ENCODE measurements around the gene EZR. TPM values are rescaled to one million over a fixed set of nuclear protein-coding genes. Genes with fewer than 3 reads are reported as not detected.
"Not testable (repeated sequence)": the region's sequence is repeated elsewhere in the genome, so short reads cannot be mapped to it uniquely, and the experiment has no call there.

The EZR gene
- total and polyA plus RNA-seq, 11 donors = 114 to 541 (median 161) TPM

- Histone ChIP-seq H3K4me1 (peaks cover 0 to 15% (median 3%) of the 10 kb centered on the region in 12 donors), H3K4me3 (peak overlapping the region in 9 of 12 donors; percentile 5 to 45 (median 32)), H3K27me3 (no peaks in the 10 kb centered on the region), H3K36me3 (no peaks in the 10 kb centered on the region), H3K27ac (peak overlapping the region in 11 of 12 donors; percentile 13 to 81 (median 65)), H3K9me3 (no peaks in the 10 kb centered on the region)
- ATAC-seq (peak; percentile 80 to 98 (median 96)), DNase-seq (peak; percentile 50 to 85 (median 78))
- TF ChIP-seq POLR2A (IDR thresholded peaks at IDR 0.05) = no peak
- no peak for TF ChIP-seq CTCF (IDR thresholded peaks at IDR 0.05)
- WGBS, 4 donors = 23 to 28% (median 25%) methylated on average over 17 to 19 of the region's 19 CpGs
- intact Hi-C loops (cut with DNase I) = no loop called here
Measured at GRCh38 chr6:158835616-158836221, 16.6 kb upstream of the EZR start.

GRCh38 chr6:158834675-158835385 is 15.7 kb upstream of the EZR start:
- 82 to 90% (median 86%) methylated on average over 9 of the region's 9 CpGs for WGBS, 4 donors

GRCh38 chr6:158832807-158833206 is 13.6 kb upstream of the EZR start:
- 91 to 94% (median 93%) methylated on average over 9 of the region's 9 CpGs for WGBS, 4 donors
- H3K27ac ChIP-seq; DNase-seq; intact Hi-C loops (cut with DNase I); H3K9me3 ChIP-seq; H3K36me3 ChIP-seq; H3K4me3 ChIP-seq; H3K27me3 ChIP-seq; ATAC-seq: not testable (repeated sequence)
- H3K4me1 ChIP-seq = peaks cover 0 to 15% (median 3%) of the 10 kb centered on the region in 12 donors

More at GRCh38 chr6:158834675-158835385, 15.7 kb upstream of the EZR start:
- DNase-seq (no peak), ATAC-seq (no peak)
- H3K4me3 ChIP-seq = peak overlapping the region in 1 of 12 donors; percentile 41
- no peaks in the 10 kb centered on the region for H3K36me3 ChIP-seq
- intact Hi-C loops (cut with DNase I) = no loop called here
- H3K9me3 ChIP-seq = no peaks in the 10 kb centered on the region
- peak overlapping the region in 5 of 12 donors; percentile 50 to 81 (median 71) for H3K27ac ChIP-seq
- TF ChIP-seq POLR2A (IDR thresholded peaks at IDR 0.05) (no peak), CTCF (IDR thresholded peaks at IDR 0.05) (no peak)
- H3K4me1 ChIP-seq = peaks cover 0 to 15% (median 3%) of the 10 kb centered on the region in 12 donors
- no peaks in the 10 kb centered on the region for H3K27me3 ChIP-seq

DNA sequence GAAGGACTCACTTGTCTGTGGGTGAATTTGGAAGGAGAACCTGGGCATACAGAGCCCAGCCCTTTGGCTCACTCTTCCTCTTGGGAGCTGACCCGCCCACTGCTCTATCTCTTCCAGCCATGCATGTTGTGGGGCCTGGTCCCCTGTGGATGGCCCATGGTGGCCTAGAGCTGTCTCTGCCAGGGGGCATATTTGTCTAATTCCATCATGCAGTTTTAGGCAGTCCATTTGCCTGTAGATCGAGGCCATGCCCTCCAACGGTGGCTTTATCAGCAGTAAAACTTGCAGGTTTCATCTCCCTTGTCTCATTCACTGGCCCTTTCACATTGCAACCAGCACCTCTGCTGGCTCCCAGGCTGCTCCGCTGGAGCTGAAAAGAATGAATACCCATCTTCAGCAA is 12.9 kb upstream of the EZR start:
- Histone ChIP-seq H3K36me3 (no peaks in the 10 kb centered on the region), H3K27me3 (no peaks in the 10 kb centered on the region), H3K4me1 (peaks cover 0 to 15% (median 5%) of the 10 kb centered on the region in 12 donors), H3K9me3 (no peaks in the 10 kb centered on the region), H3K27ac (no peak overlapping the region), H3K4me3 (no peak overlapping the region)
- ATAC-seq (no peak), DNase-seq (no peak)
- intact Hi-C loops (cut with DNase I) = no loop called here
- no peak for TF ChIP-seq CTCF (IDR thresholded peaks at IDR 0.05)
- WGBS, 4 donors = 76 to 85% (median 81%) methylated on average over 4 of the region's 4 CpGs
